Keratinocyte (primary cell): ENCODE data around the gene BICDL2.

Experiments used
- EZH2 ChIP-seq: IDR thresholded peaks from one replicate; pipeline ENCODE4 v1.6.1; 2012; ENCODE audit warnings: inconsistent platforms, mild to moderate bottlenecking, low read length, moderate library complexity
- TF ChIP-seq, protein P1 (sequence below), 3 experiments: IDR thresholded peaks in 1 of 3; conservative IDR thresholded peaks in 1 of 3; optimal IDR thresholded peaks in 1 of 3; 2 replicates in 2 of 3; 3 replicates in 1 of 3; pipeline versions ENCODE3 to v1.5.1; 2011; ENCODE audit warnings: low read length in 3 of 3, mild to moderate bottlenecking in 3 of 3, moderate library complexity in 2 of 3, control low read depth in 1 of 3, inconsistent platforms in 1 of 3; ENCODE audit not compliant: insufficient read depth in 2 of 3; ENCODE audit errors: extremely low read depth in 1 of 3

DNA sequence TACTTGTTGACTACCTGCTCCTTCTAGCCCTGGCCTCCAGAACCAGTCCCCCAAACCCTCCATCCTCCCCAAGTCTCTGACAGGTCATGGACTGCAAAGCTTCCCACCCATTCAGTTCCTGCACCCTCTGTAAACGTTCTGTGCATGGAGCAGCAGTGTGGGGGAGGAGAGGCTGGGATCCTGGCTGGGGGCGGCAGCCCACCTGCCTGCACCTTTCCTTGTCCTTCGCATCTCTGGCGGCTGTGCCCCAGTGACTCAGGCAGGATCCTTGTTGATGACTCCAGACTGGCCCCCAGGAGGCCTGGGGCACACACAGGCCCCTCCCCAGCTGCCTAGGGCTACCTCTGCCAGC, 54.9 kb downstream of the BICDL2 start:
- TF ChIP-seq, protein P1, sequence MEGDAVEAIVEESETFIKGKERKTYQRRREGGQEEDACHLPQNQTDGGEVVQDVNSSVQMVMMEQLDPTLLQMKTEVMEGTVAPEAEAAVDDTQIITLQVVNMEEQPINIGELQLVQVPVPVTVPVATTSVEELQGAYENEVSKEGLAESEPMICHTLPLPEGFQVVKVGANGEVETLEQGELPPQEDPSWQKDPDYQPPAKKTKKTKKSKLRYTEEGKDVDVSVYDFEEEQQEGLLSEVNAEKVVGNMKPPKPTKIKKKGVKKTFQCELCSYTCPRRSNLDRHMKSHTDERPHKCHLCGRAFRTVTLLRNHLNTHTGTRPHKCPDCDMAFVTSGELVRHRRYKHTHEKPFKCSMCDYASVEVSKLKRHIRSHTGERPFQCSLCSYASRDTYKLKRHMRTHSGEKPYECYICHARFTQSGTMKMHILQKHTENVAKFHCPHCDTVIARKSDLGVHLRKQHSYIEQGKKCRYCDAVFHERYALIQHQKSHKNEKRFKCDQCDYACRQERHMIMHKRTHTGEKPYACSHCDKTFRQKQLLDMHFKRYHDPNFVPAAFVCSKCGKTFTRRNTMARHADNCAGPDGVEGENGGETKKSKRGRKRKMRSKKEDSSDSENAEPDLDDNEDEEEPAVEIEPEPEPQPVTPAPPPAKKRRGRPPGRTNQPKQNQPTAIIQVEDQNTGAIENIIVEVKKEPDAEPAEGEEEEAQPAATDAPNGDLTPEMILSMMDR (optimal IDR thresholded peaks at IDR 0.05 in 1 of 3, IDR thresholded peaks at IDR 0.05 in 1 of 3, conservative IDR thresholded peaks at IDR 0.05 in 1 of 3; ENCODE audit: extremely low read depth in 1 of 3, insufficient read depth in 2 of 3, low read length in 3 of 3) = no peak
- TF ChIP-seq EZH2 = no peak
